Naive B cell (primary cell): ENCODE data around the gene THADA. TPM values are rescaled to one million over a fixed set of nuclear protein-coding genes. Genes with fewer than 3 reads are reported as not detected.

ENCODE experiments used
- ATAC-seq, 2 donors: fragments of 150-1000 bp; cut with Tn5 transposase; 2 replicates each; pipeline ENCODE4 v1.10.0; 2021; ENCODE audit warnings: low read depth in 2 of 2, mild to moderate bottlenecking in 2 of 2, moderate library complexity in 2 of 2
- DNase-seq: peaks from one replicate; pipeline ENCODE4 v3.0.0; 2022
- H3K27ac Mint-ChIP-seq, 6 donors: one replicate each; pipeline ENCODE4 v1.8.0; 2020 to 2022; ENCODE audit warnings: mild to moderate bottlenecking in 6 of 6, mixed read lengths in 6 of 6, moderate library complexity in 5 of 6, inconsistent platforms in 2 of 6
- H3K27me3 Mint-ChIP-seq, 3 donors: one replicate each; pipeline ENCODE4 v1.8.0; 2021 to 2022; ENCODE audit warnings: mixed read lengths in 3 of 3, mild to moderate bottlenecking in 1 of 3
- H3K36me3 Mint-ChIP-seq, 2 donors: one replicate each; pipeline ENCODE4 v1.8.0; 2020 to 2022; ENCODE audit warnings: mixed read lengths in 2 of 2, inconsistent platforms in 1 of 2, mild to moderate bottlenecking in 1 of 2
- H3K4me1 Mint-ChIP-seq, 3 donors: one replicate each; pipeline ENCODE4 v1.8.0; 2020 to 2022; ENCODE audit warnings: mixed read lengths in 3 of 3, inconsistent platforms in 1 of 3, mild to moderate bottlenecking in 1 of 3, moderate library complexity in 1 of 3
- H3K4me3 Mint-ChIP-seq, 8 donors: one replicate each; pipeline ENCODE4 v1.8.0; 2020 to 2022; ENCODE audit warnings: mild to moderate bottlenecking in 8 of 8, mixed read lengths in 8 of 8, moderate library complexity in 8 of 8, inconsistent platforms in 2 of 8
- H3K9me3 Mint-ChIP-seq, 7 donors: one replicate each; pipeline ENCODE4 v1.8.0; 2020 to 2022; ENCODE audit warnings: mixed read lengths in 7 of 7, mild to moderate bottlenecking in 5 of 7, inconsistent platforms in 2 of 7, moderate library complexity in 1 of 7
- polyA plus RNA-seq, 6 donors: library from polyadenylated mRNA; unstranded; fragments of 300-500 nt; fragmentation: Illumina TruSeq; gene quantifications; one replicate each; pipeline ENCODE4 v1.2.3, GENCODE V29; 2021; ENCODE audit warnings: low read depth in 6 of 6

Gene THADA
- polyA plus RNA-seq, 6 donors from 2014 or later: 8.3 to 20.2 (median 13.0) TPM

DNA sequence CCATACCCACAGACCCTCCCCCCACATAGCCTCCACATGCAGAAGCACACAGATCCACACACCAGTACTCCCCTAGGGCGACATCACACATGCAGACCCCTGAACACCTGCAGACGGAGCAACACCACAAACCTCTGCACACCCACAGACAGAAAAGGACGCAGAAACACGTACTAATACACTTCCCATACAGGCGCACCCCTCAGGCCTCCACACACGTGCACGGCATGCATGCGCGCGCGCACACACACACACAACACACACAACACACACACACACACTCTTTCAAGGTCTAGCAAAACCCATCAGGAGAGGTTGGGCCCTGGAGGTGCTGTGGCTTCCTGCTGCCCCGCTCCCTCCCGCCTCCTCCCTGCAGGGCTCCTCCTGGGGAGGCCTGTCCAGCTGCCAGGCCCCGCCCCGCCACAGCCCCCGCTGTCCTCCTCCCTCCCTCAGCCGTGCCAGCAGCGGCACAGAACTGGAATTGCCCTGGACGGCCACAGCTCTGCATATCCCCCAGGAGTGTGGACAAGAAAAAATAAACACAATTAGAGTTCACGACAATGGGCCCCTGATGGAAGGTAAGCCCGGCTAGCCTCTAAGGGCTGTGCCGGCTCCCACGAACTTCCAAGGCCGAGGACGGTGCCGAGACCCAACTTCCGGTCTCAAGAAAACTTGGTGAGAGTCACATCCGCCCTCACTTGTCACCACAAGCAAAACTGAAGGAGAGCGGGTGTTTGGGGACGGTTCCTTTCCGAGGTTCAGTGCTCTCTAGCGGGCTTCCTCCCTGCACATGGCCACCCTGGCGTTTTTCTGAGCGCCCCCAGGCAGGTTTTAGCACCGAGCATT is 376.2 kb downstream of the THADA start:
- ATAC-seq (peak; percentile 56 to 58), DNase-seq (peak; percentile 84)
- no peaks in the 10 kb centered on the region for H3K27me3 Mint-ChIP-seq

DNA sequence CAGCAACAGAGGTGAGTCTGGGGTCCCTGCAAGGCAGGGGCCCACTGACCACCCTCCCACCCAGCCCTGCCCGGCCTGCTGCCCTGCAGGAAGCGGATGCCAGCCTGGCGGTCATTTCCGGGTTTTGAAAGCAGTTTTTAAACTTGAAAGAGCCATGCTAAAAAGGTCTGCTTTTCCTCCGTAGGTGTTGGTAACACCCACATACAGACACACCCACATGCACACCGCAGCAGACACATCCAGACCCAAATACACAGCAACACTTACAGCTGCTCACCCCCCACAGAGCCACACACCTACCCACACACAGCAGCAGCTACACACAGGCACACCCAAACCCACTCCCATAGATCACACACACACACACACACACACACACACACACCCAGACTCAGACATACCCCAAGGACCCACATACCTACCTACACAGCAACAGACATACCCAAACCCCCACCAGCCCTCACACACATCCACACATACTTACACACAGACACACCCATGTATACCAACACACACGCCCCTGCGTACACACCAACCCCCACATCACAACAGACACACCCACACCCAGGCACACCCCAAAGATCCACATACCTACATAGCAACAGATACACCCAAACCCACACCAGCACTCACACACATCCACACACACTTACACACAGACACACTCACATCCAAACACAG is 377.0 kb downstream of the THADA start:
- peaks cover 3 to 15% of the 10 kb centered on the region in 2 donors for H3K36me3 Mint-ChIP-seq
- H3K4me3 Mint-ChIP-seq: peak overlapping the region; percentile 73 to 99 (median 94)
- no peaks in the 10 kb centered on the region for H3K9me3 Mint-ChIP-seq
- ATAC-seq: peak; percentile 64 to 66
- H3K4me1 Mint-ChIP-seq: peaks cover 50 to 65% (median 56%) of the 10 kb centered on the region in 3 donors
- peak; percentile 77 for DNase-seq
- peak overlapping the region; percentile 91 to 100 (median 98) for H3K27ac Mint-ChIP-seq
- no peaks in the 10 kb centered on the region for H3K27me3 Mint-ChIP-seq

More for the DNA sequence above, 376.2 kb downstream of the THADA start:
- Mint-ChIP-seq H3K36me3 (peaks cover 10 to 19% of the 10 kb centered on the region in 2 donors), H3K9me3 (peaks cover 0 to 3% (median 0%) of the 10 kb centered on the region in 7 donors), H3K4me3 (peak overlapping the region; percentile 73 to 99 (median 94)), H3K27ac (peak overlapping the region; percentile 91 to 100 (median 98)), H3K4me1 (peaks cover 55 to 67% (median 63%) of the 10 kb centered on the region in 3 donors)

- DNase-seq: no peak
- H3K36me3 Mint-ChIP-seq: peaks cover 1 to 10% of the 10 kb centered on the region in 2 donors
- H3K4me1 Mint-ChIP-seq: peaks cover 45 to 70% (median 57%) of the 10 kb centered on the region in 3 donors
- no peaks in the 10 kb centered on the region for H3K27me3 Mint-ChIP-seq
- no peaks in the 10 kb centered on the region for H3K9me3 Mint-ChIP-seq
- H3K27ac Mint-ChIP-seq: peak overlapping the region; percentile 91 to 100 (median 96)
- peak; percentile 9 to 13 for ATAC-seq
- peak overlapping the region; percentile 73 to 99 (median 94) for H3K4me3 Mint-ChIP-seq
Measured at GRCh38 chr2:43218155-43218701, 377.6 kb downstream of the THADA start.

DNA sequence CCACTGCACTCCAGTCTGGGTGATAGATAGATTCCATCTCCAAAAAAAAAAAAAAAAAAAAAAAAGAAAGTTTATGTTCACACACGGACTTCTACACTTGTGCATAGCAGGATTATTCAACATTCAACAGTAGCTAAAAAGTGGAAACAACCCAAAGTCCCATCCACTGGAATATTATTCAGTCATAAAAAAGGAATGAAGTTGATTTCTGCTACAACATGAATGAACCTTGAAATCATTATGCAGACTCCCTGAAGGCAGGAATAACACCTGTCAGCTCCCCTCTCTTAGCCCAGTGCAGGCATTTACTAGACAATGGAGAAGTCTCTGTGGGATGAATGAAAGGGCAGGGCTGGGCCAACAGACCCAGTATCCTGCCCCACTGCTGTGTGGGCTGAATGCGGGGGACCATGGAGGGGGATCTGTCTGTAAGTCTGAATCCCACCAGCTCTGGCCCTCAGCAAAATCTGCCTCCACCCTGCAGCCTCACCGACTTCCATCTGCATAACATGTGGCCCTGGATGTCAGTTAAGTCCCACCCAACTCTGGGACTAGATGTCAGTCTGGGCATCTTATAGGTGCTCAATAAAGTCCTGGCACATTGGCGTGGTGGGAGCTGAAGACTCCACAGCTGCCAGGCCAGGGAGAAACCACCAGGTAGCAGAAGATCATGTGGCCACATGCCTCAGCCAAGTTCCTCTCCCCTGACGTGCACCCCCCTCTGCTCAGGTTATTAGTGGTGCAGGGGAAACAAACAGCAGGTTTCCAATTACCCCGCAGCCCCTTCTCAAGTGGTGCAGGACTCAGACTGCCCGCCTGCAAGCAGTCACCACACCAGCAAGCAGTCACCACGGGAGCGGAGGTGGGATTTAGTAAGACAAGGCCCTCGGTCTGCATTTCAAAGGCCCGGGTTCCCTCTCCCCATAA is 378.3 kb downstream of the THADA start:
- peaks cover 49 to 72% (median 60%) of the 10 kb centered on the region in 3 donors for H3K4me1 Mint-ChIP-seq
- H3K27me3 Mint-ChIP-seq: no peaks in the 10 kb centered on the region
- peak overlapping the region; percentile 73 to 99 (median 94) for H3K4me3 Mint-ChIP-seq
- H3K9me3 Mint-ChIP-seq: peaks cover 0 to 1% (median 0%) of the 10 kb centered on the region in 7 donors
- ATAC-seq (no peak), DNase-seq (no peak)
- peak overlapping the region; percentile 91 to 100 (median 96) for H3K27ac Mint-ChIP-seq
- H3K36me3 Mint-ChIP-seq: peaks cover 6 to 9% of the 10 kb centered on the region in 2 donors

- no peak overlapping the region for H3K27ac Mint-ChIP-seq
- H3K4me3 Mint-ChIP-seq: no peak overlapping the region
- ATAC-seq (no peak), DNase-seq (no peak)
- peaks cover 46 to 72% (median 56%) of the 10 kb centered on the region in 3 donors for H3K4me1 Mint-ChIP-seq
- H3K36me3 Mint-ChIP-seq: peaks cover 1 to 13% of the 10 kb centered on the region in 2 donors
- H3K9me3 Mint-ChIP-seq: peaks cover 0 to 1% (median 0%) of the 10 kb centered on the region in 7 donors
- no peaks in the 10 kb centered on the region for H3K27me3 Mint-ChIP-seq
Measured at GRCh38 chr2:43216629-43217028, 379.2 kb downstream of the THADA start.

DNA sequence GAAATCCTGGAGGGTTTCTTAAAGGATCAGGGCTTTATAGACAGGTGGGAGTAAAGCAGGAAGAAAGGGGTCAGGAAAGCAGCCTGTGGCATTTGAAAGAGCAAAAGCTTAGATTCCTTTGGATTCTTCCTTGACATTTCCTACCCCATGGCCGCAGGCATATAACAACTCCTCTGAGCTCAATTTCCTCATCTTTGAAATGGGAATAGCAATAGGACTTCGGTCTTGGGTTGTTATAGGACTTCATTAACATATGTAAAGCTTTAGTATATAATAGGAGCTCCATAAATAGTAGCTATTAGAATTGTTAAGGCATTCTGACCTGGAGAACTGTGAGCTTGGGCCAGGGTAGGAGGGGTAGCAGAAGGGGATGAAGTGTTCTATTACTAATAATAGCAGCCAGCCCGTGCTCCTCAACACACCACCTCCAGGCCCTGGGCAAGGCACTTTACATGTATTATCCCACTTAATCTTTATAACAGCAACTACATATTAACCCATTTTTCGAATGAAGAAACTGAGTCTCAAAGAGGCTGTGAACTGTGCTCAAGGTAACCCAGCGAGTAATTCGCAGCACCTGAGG is 380.1 kb downstream of the THADA start:
- peak overlapping the region in 4 of 6 donors; percentile 9 to 56 (median 42) for H3K27ac Mint-ChIP-seq
- H3K4me1 Mint-ChIP-seq: peaks cover 40 to 71% (median 50%) of the 10 kb centered on the region in 3 donors

DNA sequence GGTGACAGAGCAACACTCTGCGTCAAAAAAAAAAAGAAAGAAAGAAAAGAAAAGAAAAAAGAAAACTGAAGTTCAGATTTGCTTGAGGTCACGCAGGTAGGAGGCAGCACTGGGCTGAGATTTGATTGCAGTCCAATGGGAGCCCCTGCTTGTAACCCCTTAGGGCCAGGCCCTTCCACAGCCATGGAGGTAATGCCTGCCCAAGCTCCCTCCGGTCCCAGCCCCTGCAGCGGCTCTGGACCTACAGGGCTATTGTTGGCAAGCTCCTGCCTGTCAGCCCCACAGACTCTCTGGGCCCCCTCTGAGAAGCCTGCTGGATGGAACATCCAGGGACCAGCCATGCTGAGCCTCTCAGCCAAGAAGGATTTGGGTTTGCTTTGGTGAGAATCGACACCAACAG is 381.6 kb downstream of the THADA start:
- ATAC-seq (no peak), DNase-seq (no peak)
- H3K4me3 Mint-ChIP-seq: no peak overlapping the region
- H3K4me1 Mint-ChIP-seq: peaks cover 35 to 69% (median 48%) of the 10 kb centered on the region in 3 donors
- H3K36me3 Mint-ChIP-seq: peaks cover 0 to 13% of the 10 kb centered on the region in 2 donors
- H3K27ac Mint-ChIP-seq: peak overlapping the region in 1 of 6 donors; percentile 38
- peaks cover 0 to 1% (median 0%) of the 10 kb centered on the region in 7 donors for H3K9me3 Mint-ChIP-seq
- H3K27me3 Mint-ChIP-seq: no peaks in the 10 kb centered on the region

More for the DNA sequence above, 380.1 kb downstream of the THADA start:
- H3K36me3 Mint-ChIP-seq: peaks cover 0 to 13% of the 10 kb centered on the region in 2 donors
- no peaks in the 10 kb centered on the region for H3K27me3 Mint-ChIP-seq
- DNase-seq: no peak
- ATAC-seq: no peak
- peak overlapping the region in 2 of 8 donors; percentile 17 to 56 for H3K4me3 Mint-ChIP-seq
- peaks cover 0 to 1% (median 0%) of the 10 kb centered on the region in 7 donors for H3K9me3 Mint-ChIP-seq

GRCh38 chr2:43212931-43213330 is 382.9 kb downstream of the THADA start:
- Mint-ChIP-seq H3K4me1 (peaks cover 28 to 58% (median 38%) of the 10 kb centered on the region in 3 donors), H3K4me3 (peak overlapping the region in 7 of 8 donors; percentile 2 to 81 (median 48)), H3K27me3 (no peaks in the 10 kb centered on the region), H3K9me3 (peaks cover 0 to 1% (median 0%) of the 10 kb centered on the region in 7 donors), H3K27ac (peak overlapping the region in 5 of 6 donors; percentile 9 to 97 (median 75)), H3K36me3 (peaks cover 0 to 13% of the 10 kb centered on the region in 2 donors)
- peak; percentile 62 to 72 for ATAC-seq
- DNase-seq: no peak

DNA sequence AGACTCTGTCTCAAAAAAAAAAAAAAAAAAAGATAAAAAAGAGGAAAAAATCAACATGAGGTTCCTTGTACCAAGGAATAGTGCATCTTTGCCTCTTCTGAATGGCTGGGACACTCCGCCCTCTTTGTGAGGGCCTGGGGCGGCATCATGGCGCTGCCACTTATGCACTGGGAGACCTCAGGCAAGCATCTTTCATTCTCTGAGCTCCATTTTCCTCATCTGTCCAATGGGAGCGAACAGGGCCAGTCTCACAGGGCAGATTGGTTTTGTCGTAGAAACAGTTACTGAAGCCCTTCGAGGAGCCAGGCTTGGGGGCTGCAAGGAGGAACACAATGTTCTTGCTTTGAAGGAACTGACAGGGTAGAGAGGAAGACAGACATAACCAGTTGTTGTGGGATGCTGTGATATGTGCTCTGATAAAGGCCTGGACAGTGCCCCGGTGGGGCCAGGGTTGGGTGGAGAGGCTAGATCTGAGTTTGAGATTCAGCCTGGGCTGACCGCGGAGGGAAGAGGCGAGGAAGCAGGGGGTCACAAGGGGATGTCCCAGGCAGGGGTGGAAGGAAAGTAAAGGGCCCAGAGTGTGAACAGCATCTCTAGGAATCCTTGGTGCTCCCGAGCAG is 383.5 kb downstream of the THADA start:
- Mint-ChIP-seq H3K9me3 (peaks cover 0 to 1% (median 0%) of the 10 kb centered on the region in 7 donors), H3K36me3 (peaks cover 0 to 13% of the 10 kb centered on the region in 2 donors), H3K27me3 (no peaks in the 10 kb centered on the region), H3K27ac (peak overlapping the region in 4 of 6 donors; percentile 9 to 93 (median 82)), H3K4me1 (peaks cover 28 to 58% (median 38%) of the 10 kb centered on the region in 3 donors), H3K4me3 (peak overlapping the region in 6 of 8 donors; percentile 32 to 81 (median 50))
- ATAC-seq (no peak), DNase-seq (no peak)

GRCh38 chr2:43210467-43211303 is 385.2 kb downstream of the THADA start:
- ATAC-seq: peak; percentile 59 to 60
- H3K4me3 Mint-ChIP-seq: peak overlapping the region in 5 of 8 donors; percentile 1 to 88 (median 54)
- H3K27ac Mint-ChIP-seq: peak overlapping the region in 3 of 6 donors; percentile 37 to 87 (median 84)
- peaks cover 0 to 13% of the 10 kb centered on the region in 2 donors for H3K36me3 Mint-ChIP-seq
- H3K4me1 Mint-ChIP-seq: peaks cover 32 to 51% (median 48%) of the 10 kb centered on the region in 3 donors
- no peak for DNase-seq
- peaks cover 0 to 1% (median 0%) of the 10 kb centered on the region in 7 donors for H3K9me3 Mint-ChIP-seq
- no peaks in the 10 kb centered on the region for H3K27me3 Mint-ChIP-seq

DNA sequence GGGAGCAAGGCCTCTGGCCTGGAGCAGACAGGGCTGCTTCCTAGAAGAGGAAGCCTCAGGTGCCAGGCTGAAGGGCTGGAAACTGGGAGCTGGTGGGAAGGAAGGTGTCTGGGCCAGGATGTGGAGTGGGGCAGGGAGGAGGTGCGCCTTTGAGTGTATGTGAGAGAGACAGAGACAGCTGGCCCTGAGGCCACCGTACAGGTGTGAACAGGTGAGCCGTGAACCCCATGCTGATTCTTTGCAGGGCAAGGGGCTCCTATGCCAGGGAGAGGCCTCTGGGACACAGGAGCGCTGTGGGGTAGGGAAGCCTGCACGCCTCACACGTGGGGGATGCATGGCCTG is 385.7 kb downstream of the THADA start:
- Mint-ChIP-seq H3K27ac (peak overlapping the region in 4 of 6 donors; percentile 47 to 87 (median 69)), H3K4me1 (peaks cover 32 to 52% (median 48%) of the 10 kb centered on the region in 3 donors), H3K9me3 (peaks cover 0 to 1% (median 0%) of the 10 kb centered on the region in 7 donors), H3K4me3 (peak overlapping the region in 4 of 8 donors; percentile 45 to 72 (median 60)), H3K36me3 (peaks cover 0 to 13% of the 10 kb centered on the region in 2 donors), H3K27me3 (no peaks in the 10 kb centered on the region)
- ATAC-seq: no peak
- DNase-seq: no peak
